VCaP (cell line): Measurements from ENCODE around the gene FOXJ3.

Source experiments
- H3K27ac ChIP-seq: fragments of 450-650 bp; 2 replicates; pipeline ENCODE4 v1.5.1; 2017
- TF ChIP-seq, protein P1 (sequence below): fragments of 450-650 bp; conservative IDR thresholded peaks from 2 replicates; pipeline ENCODE4 v1.5.1; 2017; ENCODE audit warnings: mild to moderate bottlenecking, moderate library complexity

The FOXJ3 gene

DNA sequence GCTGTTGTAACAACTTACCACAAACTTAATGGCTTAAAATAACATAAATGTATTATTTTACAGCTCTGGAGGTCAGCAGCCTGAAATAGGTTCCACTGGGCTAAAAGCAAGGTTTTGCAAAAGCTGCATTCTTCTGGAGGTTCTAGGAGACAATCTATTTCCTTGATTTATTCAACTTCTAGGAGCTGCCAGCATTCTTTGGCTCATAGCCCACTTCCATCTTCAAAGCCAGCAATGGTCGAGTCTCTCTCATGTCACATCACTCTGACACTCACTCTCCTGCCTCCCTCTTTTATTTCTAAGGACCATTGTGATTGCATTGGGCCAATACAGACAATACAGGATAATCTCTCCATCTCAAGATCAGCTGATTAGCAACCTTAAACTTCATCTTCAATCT lies 15.1 kb upstream of the FOXJ3 start:
- TF ChIP-seq, protein P1, sequence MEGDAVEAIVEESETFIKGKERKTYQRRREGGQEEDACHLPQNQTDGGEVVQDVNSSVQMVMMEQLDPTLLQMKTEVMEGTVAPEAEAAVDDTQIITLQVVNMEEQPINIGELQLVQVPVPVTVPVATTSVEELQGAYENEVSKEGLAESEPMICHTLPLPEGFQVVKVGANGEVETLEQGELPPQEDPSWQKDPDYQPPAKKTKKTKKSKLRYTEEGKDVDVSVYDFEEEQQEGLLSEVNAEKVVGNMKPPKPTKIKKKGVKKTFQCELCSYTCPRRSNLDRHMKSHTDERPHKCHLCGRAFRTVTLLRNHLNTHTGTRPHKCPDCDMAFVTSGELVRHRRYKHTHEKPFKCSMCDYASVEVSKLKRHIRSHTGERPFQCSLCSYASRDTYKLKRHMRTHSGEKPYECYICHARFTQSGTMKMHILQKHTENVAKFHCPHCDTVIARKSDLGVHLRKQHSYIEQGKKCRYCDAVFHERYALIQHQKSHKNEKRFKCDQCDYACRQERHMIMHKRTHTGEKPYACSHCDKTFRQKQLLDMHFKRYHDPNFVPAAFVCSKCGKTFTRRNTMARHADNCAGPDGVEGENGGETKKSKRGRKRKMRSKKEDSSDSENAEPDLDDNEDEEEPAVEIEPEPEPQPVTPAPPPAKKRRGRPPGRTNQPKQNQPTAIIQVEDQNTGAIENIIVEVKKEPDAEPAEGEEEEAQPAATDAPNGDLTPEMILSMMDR = no peak
- H3K27ac ChIP-seq = no peak overlapping the region

DNA sequence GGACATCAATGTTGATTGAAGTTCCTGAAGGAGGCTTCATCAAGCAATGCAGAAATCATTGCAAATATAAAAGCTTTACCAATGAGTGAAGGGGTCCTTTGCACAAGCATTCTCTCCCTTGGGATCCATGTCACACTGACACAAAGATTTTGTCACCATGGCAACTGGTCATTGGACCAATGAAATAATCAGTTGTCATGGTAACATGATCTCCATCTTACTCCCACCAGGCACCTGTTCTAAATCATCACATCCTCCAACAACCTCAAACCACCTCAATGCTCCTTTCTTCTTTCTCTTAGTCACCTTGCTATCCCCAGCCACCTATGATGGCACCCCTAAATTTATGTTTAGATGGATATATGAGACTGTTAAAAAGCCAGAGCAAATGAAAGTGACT lies 13.5 kb upstream of the FOXJ3 start:
- TF ChIP-seq, protein P1 = no peak
- H3K27ac ChIP-seq = no peak overlapping the region

DNA sequence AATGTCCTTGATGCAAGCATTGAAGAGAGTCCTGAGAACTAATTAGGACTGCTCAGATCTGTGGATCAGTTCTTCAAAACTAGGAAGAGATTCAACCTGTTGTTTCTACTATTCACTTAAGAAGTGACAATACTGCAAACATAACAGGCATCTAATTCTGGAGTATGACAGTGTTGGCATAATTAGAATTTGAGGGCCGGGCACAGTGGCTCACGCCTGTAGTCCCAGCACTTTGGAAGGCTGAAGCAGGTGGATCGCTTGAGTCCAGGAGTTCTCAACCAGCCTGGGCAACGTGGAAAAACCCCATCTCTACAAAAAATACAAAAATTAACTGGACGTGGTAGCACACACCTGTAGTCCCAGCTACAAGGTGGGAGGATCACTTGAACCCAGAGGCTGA lies 8.0 kb upstream of the FOXJ3 start:
- TF ChIP-seq, protein P1 = no peak
- peak overlapping the region; percentile 87; the same call in 1 of the 2 replicates for H3K27ac ChIP-seq

DNA sequence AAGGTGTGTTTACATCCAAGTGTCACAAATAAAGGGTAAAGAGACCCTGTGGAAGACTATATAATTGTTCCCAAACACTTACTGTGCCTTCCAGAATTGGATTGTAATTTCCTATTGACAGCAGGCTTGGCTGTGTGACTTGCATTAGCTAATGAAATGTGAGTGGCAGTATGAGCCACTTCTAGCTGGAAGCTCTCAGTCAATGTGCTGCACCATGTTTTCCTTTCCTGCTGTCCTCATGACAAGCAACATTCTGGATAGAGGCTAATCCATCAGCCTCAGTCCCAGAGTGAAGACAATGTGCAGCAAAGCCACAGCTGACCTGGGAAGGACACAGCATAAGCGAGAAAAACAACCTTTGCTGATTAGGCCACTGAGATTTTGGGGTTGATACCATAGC lies 5.9 kb upstream of the FOXJ3 start:
- TF ChIP-seq, protein P1 = no peak
- H3K27ac ChIP-seq = peak overlapping the region; percentile 87

DNA sequence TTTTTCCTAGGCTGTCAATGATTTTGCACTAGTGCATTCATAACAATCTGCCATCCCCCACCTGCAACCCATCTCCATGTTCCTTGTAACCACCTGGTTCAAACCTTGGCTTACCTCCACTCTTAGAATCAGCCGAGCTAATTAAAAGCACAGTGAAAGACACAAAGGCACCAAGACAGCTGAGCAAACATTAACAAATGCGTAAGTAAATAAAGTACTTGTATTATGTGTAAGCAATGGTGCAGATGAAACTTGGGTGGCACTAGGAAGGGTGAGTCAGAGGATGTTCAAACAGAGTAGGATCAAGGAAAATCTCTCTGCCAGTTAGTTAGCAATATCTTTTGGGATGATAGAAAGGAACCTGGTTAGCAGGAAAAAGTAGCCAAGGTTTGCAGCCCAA lies 5.1 kb upstream of the FOXJ3 start:
- peak overlapping the region; percentile 87 for H3K27ac ChIP-seq
- TF ChIP-seq, protein P1 = no peak

DNA sequence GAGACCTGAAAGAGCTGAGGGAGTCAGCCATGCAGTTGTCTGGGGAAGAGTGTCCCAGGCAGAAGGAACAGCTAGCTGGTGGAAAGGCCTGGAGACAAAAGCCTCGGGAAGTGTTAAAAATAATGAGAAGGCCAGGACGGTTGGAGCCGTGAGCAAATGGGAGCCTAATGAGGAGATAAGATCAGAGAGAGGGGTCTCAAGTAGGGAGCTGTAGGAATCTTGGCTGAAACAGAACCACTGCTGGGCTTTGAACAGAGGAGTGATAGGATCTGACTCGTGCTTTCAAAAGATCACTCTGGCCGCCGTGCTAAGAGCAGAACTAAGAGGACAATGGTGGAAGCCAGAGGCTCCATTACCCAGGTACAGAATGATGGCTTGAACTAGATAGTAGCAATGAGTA lies 1.9 kb upstream of the FOXJ3 start:
- peak overlapping the region; percentile 93 for H3K27ac ChIP-seq
- TF ChIP-seq, protein P1 = no peak

DNA sequence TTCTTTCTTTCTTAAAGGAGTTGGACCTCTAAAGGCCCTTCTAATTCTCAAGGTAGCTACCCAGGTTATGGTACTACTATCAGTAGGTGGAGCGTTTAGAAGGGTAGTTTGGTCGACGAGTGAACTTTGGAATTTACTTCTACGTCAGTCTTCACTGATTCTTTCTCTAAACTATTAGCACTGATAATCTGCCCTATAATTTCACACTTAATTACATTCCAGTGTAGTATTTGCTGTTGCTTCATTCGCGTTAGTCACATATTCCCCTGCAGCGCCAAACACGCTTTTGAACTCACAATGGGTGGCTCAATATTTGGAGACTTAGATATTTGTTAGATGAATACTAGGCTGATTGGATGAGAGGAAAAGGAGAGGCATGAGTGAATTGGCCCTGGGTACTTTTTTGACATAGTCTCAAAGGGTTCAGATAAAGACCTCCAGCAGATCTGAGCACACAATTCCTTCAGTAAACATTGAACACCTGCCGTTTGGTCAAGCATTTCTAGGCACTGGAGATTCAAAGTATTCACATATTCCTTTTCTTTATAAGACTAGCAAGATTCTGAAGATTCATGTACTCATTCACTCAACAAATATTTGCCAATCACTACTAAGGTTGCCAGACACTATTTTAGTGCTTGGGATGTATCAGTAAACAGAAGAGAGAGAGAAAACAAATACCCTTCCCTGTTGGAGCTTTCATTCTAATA lies 929 bp upstream of the FOXJ3 start:
- TF ChIP-seq, protein P1 = no peak
- H3K27ac ChIP-seq = peak overlapping the region; percentile 93
